ENCODE data around the gene DRAM1.
A peak's percentile ranks its signal among the peaks of the same experiment; 100 is the strongest.
"Not testable (repeated sequence)": the region's sequence is repeated elsewhere in the genome, so short reads cannot be mapped to it uniquely, and the experiment has no call there.

The DRAM1 gene

DNA sequence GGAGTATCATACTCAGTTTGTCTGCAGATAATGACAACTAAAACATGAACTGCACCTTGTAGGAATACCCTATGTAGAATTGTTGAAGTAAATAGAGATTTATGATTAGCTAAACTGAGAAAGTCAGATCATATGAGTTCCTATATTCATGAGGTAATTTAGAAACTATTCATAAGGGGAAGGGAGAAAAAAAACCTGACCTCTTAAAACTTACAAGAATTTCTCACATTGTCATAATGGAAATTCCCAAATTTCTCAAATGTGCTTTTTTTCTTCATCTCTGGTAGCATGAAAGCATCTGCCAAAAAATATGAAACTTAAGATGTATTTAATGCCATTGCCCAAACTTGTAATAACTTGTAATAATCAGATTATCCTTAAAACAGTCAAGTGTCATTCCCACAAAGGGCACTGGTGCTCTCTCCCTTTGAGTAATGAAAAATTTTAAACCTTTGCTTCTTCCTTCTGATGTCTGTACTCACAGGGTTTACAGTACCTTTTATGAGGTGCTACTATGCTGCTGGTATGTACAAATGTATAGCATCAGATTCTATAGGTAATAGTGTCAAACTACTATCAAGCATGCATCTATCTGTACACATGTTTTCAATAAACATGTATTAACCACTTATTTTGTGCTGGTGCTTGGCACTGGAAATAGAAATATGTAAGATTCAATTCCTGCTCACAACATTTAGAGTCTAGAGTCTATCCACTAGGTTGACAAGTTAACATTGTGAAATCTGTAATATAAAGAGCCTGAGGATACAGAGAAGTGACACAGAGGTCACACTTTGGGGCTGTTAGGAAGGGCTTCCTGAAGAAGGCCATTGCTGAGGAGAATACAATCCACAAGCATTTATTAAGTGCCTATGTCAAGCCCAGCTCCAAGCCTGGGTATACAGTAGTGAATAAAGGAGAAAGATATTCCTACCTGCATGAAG, 17.4 kb upstream of the DRAM1 start:
- no peaks in the 10 kb centered on the region for H3K9me3 ChIP-seq (ENCODE audit: severe bottlenecking)
- ATAC-seq (ENCODE audit: low read depth) (no peak), DNase-seq (ENCODE audit: low spot score) (no peak)
- no peaks in the 10 kb centered on the region for H3K27me3 ChIP-seq (ENCODE audit: insufficient read depth, poor library complexity, severe bottlenecking)
- H3K27ac ChIP-seq (ENCODE audit: poor library complexity, severe bottlenecking): no peak overlapping the region
- H3K36me3 ChIP-seq (ENCODE audit: low read depth): no peaks in the 10 kb centered on the region
- H3K4me1 ChIP-seq (ENCODE audit: insufficient read depth, poor library complexity, severe bottlenecking): peaks cover 41% of the 10 kb centered on the region
- TF ChIP-seq, protein P1, sequence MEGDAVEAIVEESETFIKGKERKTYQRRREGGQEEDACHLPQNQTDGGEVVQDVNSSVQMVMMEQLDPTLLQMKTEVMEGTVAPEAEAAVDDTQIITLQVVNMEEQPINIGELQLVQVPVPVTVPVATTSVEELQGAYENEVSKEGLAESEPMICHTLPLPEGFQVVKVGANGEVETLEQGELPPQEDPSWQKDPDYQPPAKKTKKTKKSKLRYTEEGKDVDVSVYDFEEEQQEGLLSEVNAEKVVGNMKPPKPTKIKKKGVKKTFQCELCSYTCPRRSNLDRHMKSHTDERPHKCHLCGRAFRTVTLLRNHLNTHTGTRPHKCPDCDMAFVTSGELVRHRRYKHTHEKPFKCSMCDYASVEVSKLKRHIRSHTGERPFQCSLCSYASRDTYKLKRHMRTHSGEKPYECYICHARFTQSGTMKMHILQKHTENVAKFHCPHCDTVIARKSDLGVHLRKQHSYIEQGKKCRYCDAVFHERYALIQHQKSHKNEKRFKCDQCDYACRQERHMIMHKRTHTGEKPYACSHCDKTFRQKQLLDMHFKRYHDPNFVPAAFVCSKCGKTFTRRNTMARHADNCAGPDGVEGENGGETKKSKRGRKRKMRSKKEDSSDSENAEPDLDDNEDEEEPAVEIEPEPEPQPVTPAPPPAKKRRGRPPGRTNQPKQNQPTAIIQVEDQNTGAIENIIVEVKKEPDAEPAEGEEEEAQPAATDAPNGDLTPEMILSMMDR (IDR thresholded peaks at IDR 0.05; ENCODE audit: poor library complexity, severe bottlenecking): no peak
- H3K4me3 ChIP-seq (ENCODE audit: severe bottlenecking): no peak overlapping the region

DNA sequence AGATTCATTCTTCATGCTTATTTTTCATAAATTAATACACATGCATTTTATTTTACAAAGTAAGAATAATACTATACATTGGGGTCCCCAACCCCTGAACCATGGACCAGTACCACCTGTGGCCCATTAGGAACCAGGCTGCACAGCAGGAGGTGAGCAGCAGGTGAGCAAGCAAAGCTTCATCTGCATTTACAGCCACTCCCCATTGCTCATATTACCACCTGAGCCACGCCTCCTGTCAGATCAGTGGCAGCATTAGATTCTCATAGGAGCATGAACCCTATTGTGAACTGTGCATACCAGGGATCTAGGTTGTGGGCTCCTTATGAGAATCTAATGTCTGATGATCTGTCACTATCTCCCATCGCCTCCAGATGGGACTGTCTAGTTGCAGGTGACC, 15.7 kb upstream of the DRAM1 start:
- not testable (repeated sequence) for H3K36me3 ChIP-seq (ENCODE audit: low read depth); H3K4me3 ChIP-seq (ENCODE audit: severe bottlenecking); H3K27me3 ChIP-seq (ENCODE audit: insufficient read depth, poor library complexity, severe bottlenecking); H3K9me3 ChIP-seq (ENCODE audit: severe bottlenecking); DNase-seq (ENCODE audit: low spot score)
- Histone ChIP-seq H3K27ac (ENCODE audit: poor library complexity, severe bottlenecking) (peak overlapping the region; percentile 47), H3K4me1 (ENCODE audit: insufficient read depth, poor library complexity, severe bottlenecking) (peaks cover 24% of the 10 kb centered on the region)
- peak; percentile 46; the same call in 2 of the 3 replicates for ATAC-seq (ENCODE audit: low read depth)

GRCh38 chr12:101862245-101862644, 15.1 kb upstream of the DRAM1 start:
- peaks cover 18% of the 10 kb centered on the region for H3K4me1 ChIP-seq (ENCODE audit: insufficient read depth, poor library complexity, severe bottlenecking)

DNA sequence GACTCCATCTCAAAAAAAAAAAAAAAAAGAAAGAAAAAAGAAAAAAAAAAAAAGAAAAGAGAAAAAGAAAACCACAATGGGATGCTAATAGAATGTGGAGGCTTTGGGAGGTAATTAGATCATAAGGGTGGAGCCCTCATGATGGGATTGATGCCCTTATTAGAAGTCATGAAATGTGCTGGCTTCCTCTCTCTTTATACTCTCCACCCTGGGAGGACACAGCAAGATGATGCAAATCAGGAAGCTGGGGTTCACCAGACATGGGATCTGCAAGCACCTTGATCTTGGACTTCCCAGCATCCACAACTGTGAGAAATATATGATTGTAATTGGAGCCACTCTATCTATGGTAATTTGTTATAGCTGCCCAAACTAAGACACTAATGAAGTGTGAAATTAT, 13.4 kb upstream of the DRAM1 start:
- DNase-seq (ENCODE audit: low spot score) (no peak), ATAC-seq (ENCODE audit: low read depth) (no peak)
- TF ChIP-seq, protein P1 (IDR thresholded peaks at IDR 0.05; ENCODE audit: poor library complexity, severe bottlenecking): no peak
- H3K9me3 ChIP-seq (ENCODE audit: severe bottlenecking): no peaks in the 10 kb centered on the region
- no peak overlapping the region for H3K27ac ChIP-seq (ENCODE audit: poor library complexity, severe bottlenecking)
- H3K27me3 ChIP-seq (ENCODE audit: insufficient read depth, poor library complexity, severe bottlenecking): no peaks in the 10 kb centered on the region
- H3K4me3 ChIP-seq (ENCODE audit: severe bottlenecking): no peak overlapping the region
- H3K36me3 ChIP-seq (ENCODE audit: low read depth): no peaks in the 10 kb centered on the region
- peaks cover 16% of the 10 kb centered on the region for H3K4me1 ChIP-seq (ENCODE audit: insufficient read depth, poor library complexity, severe bottlenecking)

More at GRCh38 chr12:101862245-101862644, 15.1 kb upstream of the DRAM1 start:
- Histone ChIP-seq H3K27ac (ENCODE audit: poor library complexity, severe bottlenecking) (peak overlapping the region; percentile 47), H3K36me3 (ENCODE audit: low read depth) (no peaks in the 10 kb centered on the region), H3K27me3 (ENCODE audit: insufficient read depth, poor library complexity, severe bottlenecking) (no peaks in the 10 kb centered on the region), H3K9me3 (ENCODE audit: severe bottlenecking) (no peaks in the 10 kb centered on the region), H3K4me3 (ENCODE audit: severe bottlenecking) (no peak overlapping the region)
- DNase-seq (ENCODE audit: low spot score): no peak
- ATAC-seq (ENCODE audit: low read depth): peak; percentile 65; the same call in 2 of the 3 replicates
- TF ChIP-seq, protein P1 (IDR thresholded peaks at IDR 0.05; ENCODE audit: poor library complexity, severe bottlenecking): no peak

DNA sequence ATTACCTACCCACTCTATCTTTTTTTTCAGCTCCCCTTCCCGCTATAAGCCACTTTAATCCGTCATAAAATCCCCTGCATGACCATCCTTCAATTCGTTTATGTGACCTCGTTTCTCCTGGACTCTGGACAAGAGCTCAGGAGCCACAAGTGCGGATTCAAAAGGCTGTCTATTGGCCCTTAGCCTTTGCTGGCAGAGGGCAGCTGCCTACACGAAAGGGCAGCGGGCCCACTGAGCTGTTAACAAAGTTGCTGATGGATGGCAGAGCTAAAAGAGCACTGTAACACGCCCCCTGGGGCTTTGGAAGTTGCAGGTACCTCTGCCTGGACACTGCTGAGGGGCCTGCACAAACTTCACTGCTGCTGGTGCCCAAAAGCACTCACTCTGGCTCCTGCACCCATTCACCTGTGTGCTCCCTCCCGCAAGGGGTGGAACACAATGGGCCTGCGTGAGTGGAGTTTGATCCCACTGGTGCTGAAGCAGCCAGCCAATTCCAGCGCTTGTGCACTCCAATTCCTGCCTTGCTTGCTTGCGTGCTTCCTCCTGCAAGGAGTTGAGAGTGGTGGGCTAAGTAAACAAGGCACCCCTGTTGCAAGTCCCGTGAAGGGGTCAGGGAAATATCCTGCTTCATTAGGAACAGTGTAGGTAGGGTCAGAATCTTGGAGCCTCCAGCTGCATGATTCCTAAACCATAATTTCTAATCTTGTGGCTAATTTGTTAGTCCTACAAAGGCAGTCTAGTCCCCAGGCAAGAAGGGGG, 10.6 kb upstream of the DRAM1 start:
- H3K9me3 ChIP-seq (ENCODE audit: severe bottlenecking): no peaks in the 10 kb centered on the region
- H3K27me3 ChIP-seq (ENCODE audit: insufficient read depth, poor library complexity, severe bottlenecking): no peaks in the 10 kb centered on the region
- no peak overlapping the region for H3K4me3 ChIP-seq (ENCODE audit: severe bottlenecking)
- H3K27ac ChIP-seq (ENCODE audit: poor library complexity, severe bottlenecking): no peak overlapping the region
- no peaks in the 10 kb centered on the region for H3K36me3 ChIP-seq (ENCODE audit: low read depth)
- peaks cover 4% of the 10 kb centered on the region for H3K4me1 ChIP-seq (ENCODE audit: insufficient read depth, poor library complexity, severe bottlenecking)
- DNase-seq (ENCODE audit: low spot score) (no peak), ATAC-seq (ENCODE audit: low read depth) (no peak)
- TF ChIP-seq, protein P1 (IDR thresholded peaks at IDR 0.05; ENCODE audit: poor library complexity, severe bottlenecking): no peak

DNA sequence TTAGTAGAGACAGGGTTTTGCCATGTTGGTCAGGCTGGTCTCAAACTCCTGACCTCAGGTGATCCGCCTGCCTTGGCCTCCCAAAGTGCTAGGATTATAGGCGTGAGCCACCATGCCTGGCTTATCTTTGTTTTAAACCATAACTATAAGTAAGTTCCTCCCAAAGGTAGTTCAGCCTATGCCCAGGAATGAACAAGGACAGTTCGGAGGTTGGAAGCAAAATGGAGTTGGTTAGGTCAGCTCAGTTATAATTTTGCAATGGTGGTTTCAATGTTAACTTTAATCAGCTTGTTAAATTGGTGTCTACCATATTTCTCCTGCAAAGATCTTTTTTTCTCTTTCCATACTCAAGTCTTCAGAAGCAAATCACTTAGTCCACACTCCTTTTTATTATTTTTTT, 9.8 kb upstream of the DRAM1 start:
- H3K27me3 ChIP-seq (ENCODE audit: insufficient read depth, poor library complexity, severe bottlenecking); H3K4me3 ChIP-seq (ENCODE audit: severe bottlenecking); H3K4me1 ChIP-seq (ENCODE audit: insufficient read depth, poor library complexity, severe bottlenecking); H3K36me3 ChIP-seq (ENCODE audit: low read depth); H3K27ac ChIP-seq (ENCODE audit: poor library complexity, severe bottlenecking); H3K9me3 ChIP-seq (ENCODE audit: severe bottlenecking); ATAC-seq (ENCODE audit: low read depth); DNase-seq (ENCODE audit: low spot score): not testable (repeated sequence)

Data from RWPE2 (cell line).